PC-9 (cell line): ENCODE data around the gene ACSM5. TPM values are rescaled to one million over a fixed set of nuclear protein-coding genes. Genes with fewer than 3 reads are reported as not detected.

Source experiments
- BruUV-seq: library from RNA; stranded (reverse); fragments of 400-500 nt; replicated peaks from 2 replicates; lab custom pipeline; 2021; lab: Mats Ljungman, UMichigan
- CTCF ChIA-PET: fragments of 300-600 bp; sonication (Branson Sonifier 250); formaldehyde crosslinking; loops from one replicate; lab custom pipeline; 2022; ENCODE audit warnings: antibody characterized with exemption; lab: Charles Lee
- POLR2A ChIA-PET: fragments of 300-600 bp; sonication (Branson Sonifier 250); formaldehyde crosslinking; loops from one replicate; lab custom pipeline; 2022; ENCODE audit warnings: antibody characterized with exemption; ENCODE audit not compliant: unreplicated experiment; lab: Charles Lee
- DNase-seq, 2 experiments: peaks; one replicate each; pipeline versions ENCODE4 v3.0.0 to v3.0.0-alpha.2; 2015 to 2022; ENCODE audit warnings: mixed read lengths in 1 of 2
- H2AFZ ChIP-seq: fragments of 200-600 bp; sonication (generic); 2 replicates; pipeline ENCODE4 v1.8.1; 2017; ENCODE audit warnings: antibody characterized with exemption
- H3F3A ChIP-seq: fragments of 200-600 bp; sonication (generic); 2 replicates; pipeline ENCODE4 v1.8.1; 2017; ENCODE audit warnings: antibody characterized with exemption, mild to moderate bottlenecking, low read depth; ENCODE audit not compliant: insufficient read depth
- H3K27ac ChIP-seq: fragments of 200-600 bp; sonication (generic); 2 replicates; pipeline ENCODE4 v1.6.1; 2016; ENCODE audit warnings: mixed run types
- H3K27me3 ChIP-seq: fragments of 200-600 bp; sonication (generic); 2 replicates; pipeline ENCODE4 v1.6.1; 2016; ENCODE audit warnings: low read depth, mixed run types; ENCODE audit not compliant: insufficient read depth
- H3K36me3 ChIP-seq: fragments of 200-600 bp; sonication (generic); 2 replicates; pipeline ENCODE4 v1.6.1; 2016; ENCODE audit warnings: low read depth, mixed run types
- H3K4me1 ChIP-seq: fragments of 200-600 bp; sonication (generic); replicated peaks from 2 replicates; pipeline ENCODE4 v1.6.1; 2016; ENCODE audit warnings: mixed run types; ENCODE audit not compliant: insufficient read depth
- H3K4me2 ChIP-seq: fragments of 200-600 bp; sonication (generic); 2 replicates; pipeline ENCODE4 v1.6.1; 2017; ENCODE audit warnings: mixed run types
- H3K4me3 ChIP-seq: fragments of 200-600 bp; sonication (generic); 2 replicates; pipeline ENCODE4 v1.6.1; 2016; ENCODE audit warnings: mixed run types
- H3K79me2 ChIP-seq: fragments of 200-600 bp; sonication (generic); 2 replicates; pipeline ENCODE4 v1.6.1; 2017; ENCODE audit warnings: low read depth, mixed run types
- H3K9me2 ChIP-seq: fragments of 200-600 bp; sonication (generic); 2 replicates; pipeline ENCODE4 v1.8.1; 2017; ENCODE audit warnings: mild to moderate bottlenecking; ENCODE audit not compliant: insufficient read depth
- H3K9me3 ChIP-seq: fragments of 200-600 bp; sonication (generic); 2 replicates; pipeline ENCODE4 v1.8.1; 2016; ENCODE audit warnings: low read depth; ENCODE audit not compliant: insufficient read depth
- H4K20me1 ChIP-seq: fragments of 200-600 bp; sonication (generic); 2 replicates; pipeline ENCODE4 v1.8.1; 2017; ENCODE audit not compliant: insufficient read depth
- EZH2 ChIP-seq: fragments of 200-600 bp; sonication (generic); IDR thresholded peaks from 2 replicates; pipeline ENCODE4 v1.8.0; 2017; ENCODE audit warnings: antibody characterized with exemption, low read depth
- intact Hi-C: fragments of 100-400 bp; cut with micrococcal nuclease; formaldehyde crosslinking; loops from one replicate; pipeline ENCODE4 v1.10.0; 2022; ENCODE audit not compliant: unreplicated experiment
- total RNA-seq: library from RNA; stranded (reverse); gene quantifications from 2 replicates; pipeline ENCODE4 v1.2.3, GENCODE V29; 2021
- TF ChIP-seq, protein P1 (sequence below): fragments of 200-600 bp; sonication (generic); conservative IDR thresholded peaks from 2 replicates; pipeline ENCODE4 v1.6.1; 2017; ENCODE audit warnings: mixed run types, antibody characterized with exemption, mild to moderate bottlenecking, moderate library complexity

The ACSM5 gene
- total RNA-seq, 1 experiment from 2014 or later, result not detected

DNA sequence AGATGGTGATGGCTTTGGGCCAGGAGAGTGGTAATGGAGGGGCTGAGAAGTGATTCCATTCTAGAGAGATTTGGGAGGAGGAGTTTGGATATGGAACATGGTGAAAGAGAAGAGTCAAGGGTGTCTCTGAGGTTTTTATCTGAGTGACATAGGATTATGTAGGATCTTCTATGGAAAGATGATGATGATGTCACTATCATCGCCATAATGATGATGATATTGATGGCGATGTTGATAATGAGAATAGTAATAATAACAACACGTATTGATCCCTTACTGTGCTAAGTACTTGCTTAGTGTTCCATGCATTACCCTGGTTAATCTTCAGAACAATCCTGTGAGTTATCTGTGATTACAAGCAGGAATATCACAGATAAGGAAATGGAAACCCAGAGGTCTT lies 21.4 kb upstream of the ACSM5 start:
- Histone ChIP-seq H3K27ac (no peak overlapping the region), H3K4me2 (no peak overlapping the region), H3F3A (no peaks in the 10 kb centered on the region), H3K36me3 (no peaks in the 10 kb centered on the region), H3K79me2 (no peaks in the 10 kb centered on the region), H3K27me3 (no peaks in the 10 kb centered on the region; the same call in 1 of the 2 replicates), H3K4me3 (no peak overlapping the region), H3K9me2 (no peaks in the 10 kb centered on the region), H4K20me1 (no peaks in the 10 kb centered on the region; the same call in 1 of the 2 replicates), H3K9me3 (no peaks in the 10 kb centered on the region), H3K4me1 (no peaks in the 10 kb centered on the region), H2AFZ (no peak overlapping the region)
- intact Hi-C loops, result loop anchor here (10.0 kb wide), 1 partner anchor 317 kb away; no protein-coding TSS in a partner anchor
- no TSS peak for BruUV-seq
- ChIA-PET CTCF (no interaction called here), POLR2A (no interaction called here)
- no peak for TF ChIP-seq EZH2
- TF ChIP-seq, protein P1, sequence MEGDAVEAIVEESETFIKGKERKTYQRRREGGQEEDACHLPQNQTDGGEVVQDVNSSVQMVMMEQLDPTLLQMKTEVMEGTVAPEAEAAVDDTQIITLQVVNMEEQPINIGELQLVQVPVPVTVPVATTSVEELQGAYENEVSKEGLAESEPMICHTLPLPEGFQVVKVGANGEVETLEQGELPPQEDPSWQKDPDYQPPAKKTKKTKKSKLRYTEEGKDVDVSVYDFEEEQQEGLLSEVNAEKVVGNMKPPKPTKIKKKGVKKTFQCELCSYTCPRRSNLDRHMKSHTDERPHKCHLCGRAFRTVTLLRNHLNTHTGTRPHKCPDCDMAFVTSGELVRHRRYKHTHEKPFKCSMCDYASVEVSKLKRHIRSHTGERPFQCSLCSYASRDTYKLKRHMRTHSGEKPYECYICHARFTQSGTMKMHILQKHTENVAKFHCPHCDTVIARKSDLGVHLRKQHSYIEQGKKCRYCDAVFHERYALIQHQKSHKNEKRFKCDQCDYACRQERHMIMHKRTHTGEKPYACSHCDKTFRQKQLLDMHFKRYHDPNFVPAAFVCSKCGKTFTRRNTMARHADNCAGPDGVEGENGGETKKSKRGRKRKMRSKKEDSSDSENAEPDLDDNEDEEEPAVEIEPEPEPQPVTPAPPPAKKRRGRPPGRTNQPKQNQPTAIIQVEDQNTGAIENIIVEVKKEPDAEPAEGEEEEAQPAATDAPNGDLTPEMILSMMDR, result no peak
- DNase-seq, result no peak

DNA sequence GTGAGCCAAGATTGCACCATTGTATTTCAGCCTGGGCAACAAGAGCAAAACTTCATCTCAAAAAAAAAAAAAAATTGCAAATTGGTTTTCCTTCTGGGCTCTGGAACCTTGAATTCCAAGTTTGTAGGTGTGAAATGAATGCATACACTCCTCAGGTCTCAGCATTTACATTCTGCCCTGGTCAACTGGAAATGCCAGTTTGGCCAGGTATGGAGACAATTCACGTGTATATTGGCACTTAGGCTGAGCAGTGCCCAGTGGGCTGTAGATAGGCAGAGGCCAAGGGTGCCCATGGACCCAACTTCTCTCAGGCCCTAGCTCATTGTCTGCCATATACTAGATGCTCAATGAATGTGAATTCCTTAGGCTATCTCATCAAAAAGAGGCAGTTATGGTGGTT lies 20.5 kb upstream of the ACSM5 start:
- no peak for TF ChIP-seq EZH2
- TF ChIP-seq, protein P1, result no peak
- CTCF ChIA-PET, result no interaction called here

DNA sequence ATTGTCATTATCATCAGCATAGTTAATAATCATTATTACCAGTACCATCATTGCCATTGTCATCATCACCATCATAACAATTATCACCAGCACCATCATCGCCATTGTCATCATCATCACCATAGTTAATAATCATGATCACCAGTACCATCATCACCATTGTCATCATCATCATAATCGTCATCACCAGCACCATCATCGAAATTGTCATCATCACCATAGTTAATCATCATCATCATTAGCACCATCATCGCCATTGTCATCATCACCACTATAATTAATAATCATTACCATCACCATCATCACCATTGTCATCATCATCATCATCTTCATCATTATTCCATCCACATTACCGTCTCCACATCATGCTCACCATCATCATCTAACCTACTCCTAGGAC lies 18.3 kb upstream of the ACSM5 start:
- Histone ChIP-seq H3K4me3 (no peak overlapping the region), H3K4me1 (no peaks in the 10 kb centered on the region), H3K27ac (no peak overlapping the region), H3K36me3 (no peaks in the 10 kb centered on the region), H3K9me3 (no peaks in the 10 kb centered on the region), H4K20me1 (no peaks in the 10 kb centered on the region; the same call in 1 of the 2 replicates), H2AFZ (no peak overlapping the region), H3K27me3 (no peaks in the 10 kb centered on the region; the same call in 1 of the 2 replicates), H3K4me2 (no peak overlapping the region), H3F3A (no peaks in the 10 kb centered on the region), H3K9me2 (no peaks in the 10 kb centered on the region), H3K79me2 (no peaks in the 10 kb centered on the region)
- BruUV-seq, result no TSS peak
- DNase-seq, result no peak
- CTCF ChIA-PET, result no interaction called here
- POLR2A ChIA-PET, result no interaction called here
- intact Hi-C loops, result no loop called here
- TF ChIP-seq EZH2, result no peak
- TF ChIP-seq, protein P1, result no peak

More for the DNA sequence above, 20.5 kb upstream of the ACSM5 start:
- POLR2A ChIA-PET, result no interaction called here
- H3K4me1 ChIP-seq, result no peaks in the 10 kb centered on the region
- no peak overlapping the region for H3K4me2 ChIP-seq
- H3K4me3 ChIP-seq, result no peak overlapping the region
- no peaks in the 10 kb centered on the region for H3K9me2 ChIP-seq
- no peak overlapping the region for H2AFZ ChIP-seq
- no peaks in the 10 kb centered on the region for H3F3A ChIP-seq
- H3K36me3 ChIP-seq, result no peaks in the 10 kb centered on the region
- H4K20me1 ChIP-seq, result no peaks in the 10 kb centered on the region; the same call in 1 of the 2 replicates
- DNase-seq, result no peak
- no peaks in the 10 kb centered on the region for H3K9me3 ChIP-seq
- BruUV-seq, result no TSS peak
- no peaks in the 10 kb centered on the region for H3K79me2 ChIP-seq
- intact Hi-C loops, result loop anchor here (10.0 kb wide), 1 partner anchor 316 kb away; no protein-coding TSS in a partner anchor
- no peaks in the 10 kb centered on the region; the same call in 1 of the 2 replicates for H3K27me3 ChIP-seq
- H3K27ac ChIP-seq, result no peak overlapping the region
